Glutamatergic neuron (in vitro differentiated cells): ENCODE results near the gene GALNS. TPM values are rescaled to one million over a fixed set of nuclear protein-coding genes. Genes with fewer than 3 reads are reported as not detected.

Source experiments
- DNase-seq: peaks from one replicate; pipeline ENCODE4 v3.0.0; 2022
- H3K27ac Mint-ChIP-seq: one replicate; pipeline ENCODE4 v1.8.0; 2020; ENCODE audit warnings: mild to moderate bottlenecking, mixed read lengths, inconsistent platforms; ENCODE audit not compliant: unreplicated experiment
- H3K27me3 Mint-ChIP-seq: one replicate; pipeline ENCODE4 v1.8.0; 2020; ENCODE audit warnings: mild to moderate bottlenecking, moderate library complexity, mixed read lengths, inconsistent platforms; ENCODE audit not compliant: unreplicated experiment
- H3K36me3 Mint-ChIP-seq: one replicate; pipeline ENCODE4 v1.8.0; 2020; ENCODE audit warnings: mild to moderate bottlenecking, mixed read lengths, inconsistent platforms; ENCODE audit not compliant: unreplicated experiment
- H3K4me1 Mint-ChIP-seq: one replicate; pipeline ENCODE4 v1.8.0; 2020; ENCODE audit warnings: mild to moderate bottlenecking, low read depth, mixed read lengths, inconsistent platforms; ENCODE audit not compliant: unreplicated experiment
- H3K4me3 Mint-ChIP-seq: one replicate; pipeline ENCODE4 v1.8.0; 2020; ENCODE audit warnings: mild to moderate bottlenecking, mixed read lengths, inconsistent platforms; ENCODE audit not compliant: unreplicated experiment
- H3K9me3 Mint-ChIP-seq: one replicate; pipeline ENCODE4 v1.8.0; 2020; ENCODE audit warnings: mild to moderate bottlenecking, moderate library complexity, mixed read lengths, inconsistent platforms; ENCODE audit not compliant: unreplicated experiment
- CTCF ChIP-seq: fragments of 200-600 bp; sonication (generic); IDR thresholded peaks from one replicate; pipeline ENCODE4 v1.5.0; 2021; ENCODE audit not compliant: partially characterized antibody, unreplicated experiment
- total RNA-seq: library from RNA; stranded (reverse); fragmentation: NEBNext Ultra II Directional; extraction: Animal tissue kit (Norgen Biotek cat#: 25700); gene quantifications from one replicate; pipeline ENCODE4 v1.2.1, GENCODE V29; 2021; ENCODE audit not compliant: unreplicated experiment

The GALNS gene
- total RNA-seq, 1 donor from 2014 or later: 31.7 TPM

GRCh38 chr16:88857728-88858339, 1.1 kb upstream of the GALNS start:
- Mint-ChIP-seq H3K4me3 (peak overlapping the region; percentile 96), H3K9me3 (peaks cover 16% of the 10 kb centered on the region), H3K36me3 (no peaks in the 10 kb centered on the region), H3K27ac (peak overlapping the region; percentile 87), H3K4me1 (peaks cover 6% of the 10 kb centered on the region), H3K27me3 (peaks cover 4% of the 10 kb centered on the region)
- TF ChIP-seq CTCF: peak; percentile 26
- peak; percentile 84 for DNase-seq

DNA sequence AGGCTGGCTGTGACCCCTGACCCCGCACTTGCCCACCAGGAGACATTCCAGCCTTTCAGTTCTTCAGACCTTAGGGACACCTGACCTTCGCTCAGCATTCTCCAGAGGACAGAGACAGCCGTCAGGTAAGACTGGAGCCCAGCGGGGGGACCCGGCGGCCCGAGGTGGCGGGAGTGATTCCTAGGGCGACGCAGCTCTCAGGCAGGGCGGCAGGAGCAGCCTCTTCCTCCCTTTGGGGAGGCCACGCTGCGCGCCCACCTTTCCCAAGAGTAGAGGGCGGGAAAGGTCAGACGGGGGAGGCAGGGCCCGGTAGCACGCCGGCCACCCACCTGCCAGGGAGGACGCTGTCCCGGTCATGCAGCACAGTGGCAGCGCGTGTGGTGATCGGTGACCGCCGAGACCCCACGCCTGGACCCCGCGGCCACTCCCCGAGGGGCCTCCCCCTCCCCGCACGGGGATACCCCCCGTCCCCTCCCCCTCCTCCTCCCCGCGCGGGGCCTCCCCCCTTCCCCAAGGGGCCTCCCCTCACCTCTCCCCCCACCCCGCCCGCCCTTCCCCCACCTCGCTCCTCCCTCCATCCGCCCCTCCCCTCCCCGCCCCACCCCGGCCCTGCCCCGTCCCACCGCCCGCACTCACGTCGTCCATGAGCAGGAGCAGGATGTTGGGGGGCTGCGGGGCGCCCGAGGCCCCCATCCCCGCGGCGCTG, 472 bp downstream of the GALNS start:
- peaks cover 17% of the 10 kb centered on the region for H3K9me3 Mint-ChIP-seq
- H3K27ac Mint-ChIP-seq: no peak overlapping the region
- peaks cover 7% of the 10 kb centered on the region for H3K27me3 Mint-ChIP-seq
- peaks cover 6% of the 10 kb centered on the region for H3K4me1 Mint-ChIP-seq
- H3K4me3 Mint-ChIP-seq: peak overlapping the region; percentile 78
- DNase-seq: peak; percentile 52
- no peak for TF ChIP-seq CTCF
- H3K36me3 Mint-ChIP-seq: peaks cover 8% of the 10 kb centered on the region

DNA sequence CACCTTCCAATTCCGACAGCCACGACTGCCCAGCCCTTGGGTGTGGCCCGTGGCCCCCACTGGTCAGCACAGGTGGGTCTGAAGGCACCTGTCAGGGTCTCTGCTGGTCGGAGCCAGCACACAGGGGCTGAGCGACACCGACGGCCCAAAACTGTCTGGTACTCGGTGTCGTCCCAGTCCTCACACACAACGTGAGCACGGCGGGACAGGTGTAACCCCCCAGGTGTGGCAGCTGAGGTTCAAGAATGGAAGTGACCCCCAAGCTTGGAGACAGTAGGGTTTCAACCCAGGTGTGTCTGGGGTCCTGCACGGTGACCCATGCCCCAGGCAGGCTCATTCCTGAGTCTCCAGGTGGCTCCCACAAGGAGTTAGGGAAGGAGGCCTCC, 1.0 kb downstream of the GALNS start:
- peaks cover 17% of the 10 kb centered on the region for H3K9me3 Mint-ChIP-seq
- peaks cover 6% of the 10 kb centered on the region for H3K4me1 Mint-ChIP-seq
- H3K4me3 Mint-ChIP-seq: peak overlapping the region; percentile 78
- peaks cover 8% of the 10 kb centered on the region for H3K36me3 Mint-ChIP-seq
- peaks cover 7% of the 10 kb centered on the region for H3K27me3 Mint-ChIP-seq
- no peak overlapping the region for H3K27ac Mint-ChIP-seq
- DNase-seq: no peak
- TF ChIP-seq CTCF: no peak

- peaks cover 8% of the 10 kb centered on the region for H3K36me3 Mint-ChIP-seq
- peak overlapping the region; percentile 75 for H3K4me3 Mint-ChIP-seq
- peaks cover 7% of the 10 kb centered on the region for H3K27me3 Mint-ChIP-seq
- no peak overlapping the region for H3K27ac Mint-ChIP-seq
- H3K9me3 Mint-ChIP-seq: peaks cover 19% of the 10 kb centered on the region
- DNase-seq: no peak
- H3K4me1 Mint-ChIP-seq: peaks cover 6% of the 10 kb centered on the region
- no peak for TF ChIP-seq CTCF
Observed at GRCh38 chr16:88855176-88855575, 1.6 kb downstream of the GALNS start.
